Stimulated activated CD4-positive, alpha-beta T cell treated with anti-CD3 and anti-CD28 coated beads, Interleukin-4, amount 100 ng/mL, for 1 hour (primary cell): ENCODE data around the gene DDX18.
A peak's percentile ranks its signal among the peaks of the same experiment; 100 is the strongest.

Experiments used
- DNase-seq: peaks from one replicate; pipeline ENCODE4 v3.0.0-alpha.2; 2020

DDX18 gene

DNA sequence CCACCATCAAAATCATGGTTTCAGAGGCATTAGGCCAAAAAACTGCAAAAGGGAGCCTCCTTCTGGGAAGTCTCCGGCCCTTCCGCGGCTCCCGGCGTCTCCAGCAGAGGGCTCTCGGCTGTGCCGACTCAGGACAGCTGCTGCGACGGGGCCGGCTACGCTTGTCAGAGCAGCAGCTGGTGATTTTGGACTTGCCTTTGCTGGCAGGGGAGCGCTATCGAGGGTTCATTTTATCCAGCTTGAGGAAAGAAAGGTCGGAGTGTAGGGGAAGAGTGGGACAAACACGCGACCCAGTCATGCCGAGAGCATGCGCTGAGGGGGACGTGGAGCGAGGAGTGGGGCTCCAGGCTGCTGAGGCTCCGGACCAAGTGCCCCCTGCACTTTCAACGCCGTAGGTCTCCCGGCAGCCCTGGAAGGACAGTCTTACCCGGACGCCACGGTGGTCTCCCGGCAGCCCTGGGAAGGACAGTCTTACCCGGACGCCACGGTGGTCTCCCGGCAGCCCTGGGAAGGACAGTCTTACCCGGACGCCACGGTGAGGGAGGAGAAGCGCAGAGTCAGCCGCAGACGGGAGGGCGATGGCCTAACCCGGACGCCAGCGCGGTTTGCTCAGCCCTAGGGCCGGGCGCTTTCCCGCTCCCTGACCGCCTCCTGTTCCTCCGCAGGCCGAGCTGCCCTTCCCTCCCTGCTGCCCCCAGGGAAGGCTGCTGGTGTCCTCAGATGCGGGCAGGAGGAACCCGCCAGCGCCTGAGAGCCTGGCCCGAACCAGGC, 21.7 kb downstream of the DDX18 start:
- DNase-seq = peak; percentile 60

GRCh38 chr2:117845304-117845703, 30.8 kb downstream of the DDX18 start:
- DNase-seq = no peak

GRCh38 chr2:117850015-117850414, 35.5 kb downstream of the DDX18 start:
- DNase-seq = no peak

GRCh38 chr2:117850461-117850860, 36.0 kb downstream of the DDX18 start:
- DNase-seq = no peak

DNA sequence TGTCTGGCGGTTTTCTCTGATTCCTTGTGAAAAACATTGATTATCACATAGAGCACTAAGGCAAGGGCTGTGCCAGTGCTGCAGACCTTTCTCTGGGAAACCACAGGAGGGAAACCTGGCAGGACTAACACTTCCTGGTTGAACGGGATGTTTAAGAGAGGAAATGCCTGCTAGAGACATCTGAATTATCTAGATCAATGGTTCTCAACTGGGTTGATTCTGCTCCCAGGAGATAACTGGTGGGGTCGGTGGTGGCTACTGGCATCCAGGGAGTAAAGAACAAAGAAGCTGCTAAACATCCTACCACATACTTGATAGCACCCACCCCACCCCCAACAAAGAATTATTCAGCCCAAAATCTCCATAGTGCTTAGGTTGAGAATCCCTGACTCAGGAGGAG, 37.5 kb downstream of the DDX18 start:
- DNase-seq = no peak

- no peak for DNase-seq
These were observed 38.8 kb downstream of the DDX18 start for GRCh38 chr2:117853316-117853715.

DNA sequence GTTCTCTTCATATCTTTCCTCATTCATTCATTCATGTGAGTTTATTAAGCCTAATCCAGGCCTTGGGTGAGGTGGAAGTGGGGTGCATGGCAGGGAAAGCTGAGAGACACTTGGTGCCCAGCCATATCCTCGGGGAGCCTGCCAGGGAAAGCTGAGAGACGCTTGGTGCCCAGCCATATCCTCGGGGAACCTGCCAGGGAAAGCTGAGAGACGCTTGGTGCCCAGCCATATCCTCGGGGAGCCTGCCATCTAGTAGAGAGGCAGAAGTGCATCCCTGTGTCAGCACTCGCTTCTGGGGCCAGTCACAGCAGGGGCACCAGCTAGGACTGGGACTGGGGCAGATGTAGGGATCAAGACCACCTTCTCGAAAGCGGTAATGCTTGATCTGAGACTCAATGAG, 39.4 kb downstream of the DDX18 start:
- DNase-seq = no peak

GRCh38 chr2:117854610-117855009, 40.1 kb downstream of the DDX18 start:
- no peak for DNase-seq

DNA sequence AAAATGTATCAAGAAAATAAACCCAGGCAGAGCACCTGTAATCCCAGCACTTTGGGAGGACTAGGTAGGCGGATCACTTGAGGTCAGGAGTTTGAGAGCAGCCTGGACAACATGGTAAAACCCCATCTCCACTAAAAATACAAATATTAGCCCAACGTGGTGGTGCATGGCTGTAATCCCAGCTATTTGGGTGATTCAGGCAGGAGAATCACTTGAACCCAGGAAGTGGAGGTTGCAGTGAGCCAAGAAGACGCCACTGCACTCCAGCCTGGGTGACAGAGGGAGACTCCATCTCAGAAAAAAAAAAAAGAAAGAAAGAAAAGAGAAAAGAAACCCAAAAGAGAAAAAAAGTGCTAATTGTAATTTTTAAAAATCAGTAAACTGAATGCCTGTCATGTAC, 41.4 kb downstream of the DDX18 start:
- DNase-seq = no peak

DNA sequence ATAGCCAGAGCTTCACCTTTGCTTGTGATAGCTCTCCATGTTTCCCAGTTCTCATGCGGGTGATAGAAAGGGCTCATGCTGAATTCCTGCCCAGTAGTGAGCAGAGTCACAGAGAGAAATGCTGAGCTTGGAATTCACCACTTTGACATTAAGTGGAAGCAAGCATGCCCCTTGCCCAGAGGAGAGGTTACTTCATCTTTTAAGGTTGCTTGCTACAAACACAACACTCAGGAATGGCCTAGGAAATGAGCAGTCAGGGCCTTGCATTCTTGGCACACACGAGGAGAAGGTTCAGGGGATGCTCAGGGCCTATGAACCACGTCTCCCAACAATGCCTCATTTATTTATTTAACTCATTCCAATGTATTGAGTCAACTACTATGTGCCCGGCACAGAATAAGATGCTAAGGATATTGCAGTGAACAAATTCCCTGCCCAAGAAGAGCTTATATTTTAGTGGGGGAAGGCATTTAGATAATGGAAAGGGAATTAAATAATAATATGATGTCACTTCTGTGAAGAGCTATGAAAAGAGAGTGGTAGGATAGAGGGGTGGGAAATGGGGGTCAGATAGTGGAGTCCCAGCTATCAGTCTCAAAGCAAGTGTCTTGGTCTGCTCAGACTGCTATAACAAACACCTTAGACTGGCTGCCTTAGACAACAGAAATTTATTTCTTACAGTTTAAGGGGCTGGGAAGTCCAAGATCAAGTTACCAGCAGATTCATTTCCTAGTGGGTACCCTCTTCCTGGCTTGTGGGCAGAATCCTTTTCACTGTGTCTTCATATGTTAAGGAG, 42.1 kb downstream of the DDX18 start:
- no peak for DNase-seq

DNA sequence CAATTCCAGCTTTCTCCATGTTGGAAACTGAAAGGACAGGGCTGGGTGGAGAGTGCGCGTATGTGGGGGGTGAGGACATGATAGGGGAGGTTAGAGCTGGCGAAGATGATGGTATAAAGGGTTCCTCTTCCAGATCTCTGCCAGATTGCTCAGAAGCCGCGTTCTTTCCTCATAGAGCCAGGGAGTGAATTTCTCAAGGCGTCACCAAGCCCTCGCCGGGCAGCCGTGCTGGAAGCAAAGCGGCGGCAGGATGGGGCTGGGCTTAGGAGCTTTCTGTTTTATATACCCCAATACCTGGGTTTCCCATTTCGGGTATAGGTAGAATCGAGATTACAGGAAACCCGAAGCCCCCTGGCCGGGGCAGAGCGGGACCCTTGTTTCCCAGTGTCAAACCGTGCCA, 43.8 kb downstream of the DDX18 start:
- DNase-seq = no peak

DNA sequence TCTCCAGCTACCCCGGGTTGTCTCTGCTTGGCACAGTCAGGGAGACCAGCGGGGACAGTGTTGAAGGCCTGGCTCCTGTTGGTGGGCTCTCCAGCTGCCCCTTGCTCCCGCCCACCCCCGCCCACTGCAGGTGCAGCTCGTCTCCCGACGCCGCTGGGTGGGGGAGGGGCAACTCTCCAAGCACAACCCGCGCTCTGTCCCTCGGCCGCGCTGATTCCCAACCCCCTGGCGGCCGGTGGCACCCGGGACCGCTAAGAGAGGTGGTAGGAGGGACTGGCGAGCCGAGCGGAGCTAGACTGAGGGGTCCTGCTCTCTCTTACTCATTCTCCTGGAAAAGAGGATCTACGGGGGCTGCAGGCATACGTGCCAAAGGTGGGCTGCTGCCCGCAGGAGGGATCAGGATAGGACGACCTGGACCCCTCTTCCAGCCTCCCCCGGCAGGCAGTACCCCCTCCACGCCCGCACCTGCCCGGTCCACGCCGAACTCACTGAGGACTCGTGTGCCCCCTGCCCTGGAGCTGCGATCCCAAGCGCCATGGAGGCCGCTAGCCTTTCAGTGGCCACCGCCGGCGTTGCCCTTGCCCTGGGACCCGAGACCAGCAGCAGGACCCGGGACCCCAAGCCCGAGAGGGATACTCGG, 44.5 kb downstream of the DDX18 start:
- no peak for DNase-seq

GRCh38 chr2:117859532-117859911, 45.0 kb downstream of the DDX18 start:
- no peak for DNase-seq

- no peak for DNase-seq
These were observed 45.6 kb downstream of the DDX18 start for GRCh38 chr2:117859924-117860647.

DNA sequence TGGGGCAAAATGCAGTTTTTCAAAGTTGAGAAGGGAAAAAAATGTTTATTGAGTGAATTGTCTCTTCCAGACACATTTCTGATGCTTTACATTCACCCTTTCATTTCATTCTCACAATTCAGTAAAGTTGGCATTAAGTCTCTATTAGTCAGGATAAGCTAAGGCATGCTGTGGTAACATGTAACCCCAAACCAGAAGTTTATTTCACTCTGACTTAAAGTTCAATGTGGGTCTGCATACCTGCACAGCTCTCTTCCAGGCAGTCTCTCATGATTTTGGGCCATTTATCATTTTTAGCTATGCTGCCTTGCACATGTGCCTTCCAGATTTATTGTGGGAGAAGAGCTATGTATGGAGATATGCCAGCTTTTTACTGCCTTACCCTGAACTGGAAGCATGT, 48.0 kb downstream of the DDX18 start:
- no peak for DNase-seq

- no peak for DNase-seq
These were observed 61.3 kb downstream of the DDX18 start for GRCh38 chr2:117875786-117876185.

GRCh38 chr2:117879003-117879402, 64.5 kb downstream of the DDX18 start:
- no peak for DNase-seq
